Measurements from ENCODE around the gene EDAR. TPM values are rescaled to one million over a fixed set of nuclear protein-coding genes. Genes with fewer than 3 reads are reported as not detected.

The EDAR gene
- total and polyA plus RNA-seq, 5 donors from 2014 or later = 1.4 to 6.7 (median 3.2) TPM

DNA sequence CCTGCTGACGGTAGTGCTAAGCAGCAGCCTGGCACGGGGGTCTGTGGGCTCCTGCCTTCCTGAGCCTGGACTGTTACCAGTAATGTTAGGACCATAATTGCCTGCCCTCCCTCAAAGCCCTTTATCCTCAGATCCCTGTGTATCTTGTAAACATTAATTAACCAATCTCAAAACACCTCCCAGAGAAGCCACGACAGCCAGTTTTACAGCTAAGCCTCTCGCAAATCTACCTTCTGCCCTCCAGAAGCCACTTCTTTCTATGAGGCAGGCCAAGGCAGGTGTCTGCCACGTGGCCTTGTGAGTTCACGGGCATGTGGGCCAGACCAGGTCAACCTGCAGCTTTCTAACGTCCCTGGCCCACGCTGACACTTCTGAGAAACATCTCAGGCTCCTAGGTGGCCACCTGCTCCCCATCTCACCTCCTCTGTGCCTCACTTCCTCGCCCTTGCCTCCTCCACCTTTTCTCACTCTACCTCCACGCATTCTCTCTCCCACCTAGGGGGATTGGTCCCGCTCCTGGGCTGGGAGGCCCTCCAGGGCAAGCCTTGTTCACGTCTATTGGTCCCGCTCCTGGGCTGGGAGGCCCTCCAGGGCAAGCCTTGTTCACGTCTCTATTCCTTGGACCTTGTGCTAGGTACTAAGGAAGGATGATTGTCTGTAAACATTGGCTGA, 64.3 kb downstream of the EDAR start:
- Mint-ChIP-seq H3K9me3 (no peaks in the 10 kb centered on the region), H3K4me1 (peaks cover 0 to 14% (median 3%) of the 10 kb centered on the region in 4 donors), H3K27ac (peak overlapping the region in 1 of 3 donors; percentile 32), H3K36me3 (peaks cover 20% of the 10 kb centered on the region), H3K27me3 (no peaks in the 10 kb centered on the region), H3K4me3 (no peak overlapping the region)
- no peaks in the 10 kb centered on the region for H3K9me3 ChIP-seq (ENCODE audit: control insufficient read depth in 2 of 2, low read length in 2 of 2)
- H3K36me3 ChIP-seq (ENCODE audit: control insufficient read depth, insufficient read depth, low read length) = no peaks in the 10 kb centered on the region
- H3K27me3 ChIP-seq (ENCODE audit: control insufficient read depth, insufficient read depth, low read length) = no peaks in the 10 kb centered on the region
- ATAC-seq (ENCODE audit: low read depth in 2 of 2) (no peak), DNase-seq (no peak)
- H3K4me1 ChIP-seq (ENCODE audit: control insufficient read depth, insufficient read depth, low read length, poor library complexity, severe bottlenecking) = peaks cover 4% of the 10 kb centered on the region
- H3K27ac ChIP-seq (ENCODE audit: insufficient read depth, low read length, poor library complexity, severe bottlenecking) = no peak overlapping the region
- no peak overlapping the region for H3K4me3 ChIP-seq (ENCODE audit: low read depth, low read length)

DNA sequence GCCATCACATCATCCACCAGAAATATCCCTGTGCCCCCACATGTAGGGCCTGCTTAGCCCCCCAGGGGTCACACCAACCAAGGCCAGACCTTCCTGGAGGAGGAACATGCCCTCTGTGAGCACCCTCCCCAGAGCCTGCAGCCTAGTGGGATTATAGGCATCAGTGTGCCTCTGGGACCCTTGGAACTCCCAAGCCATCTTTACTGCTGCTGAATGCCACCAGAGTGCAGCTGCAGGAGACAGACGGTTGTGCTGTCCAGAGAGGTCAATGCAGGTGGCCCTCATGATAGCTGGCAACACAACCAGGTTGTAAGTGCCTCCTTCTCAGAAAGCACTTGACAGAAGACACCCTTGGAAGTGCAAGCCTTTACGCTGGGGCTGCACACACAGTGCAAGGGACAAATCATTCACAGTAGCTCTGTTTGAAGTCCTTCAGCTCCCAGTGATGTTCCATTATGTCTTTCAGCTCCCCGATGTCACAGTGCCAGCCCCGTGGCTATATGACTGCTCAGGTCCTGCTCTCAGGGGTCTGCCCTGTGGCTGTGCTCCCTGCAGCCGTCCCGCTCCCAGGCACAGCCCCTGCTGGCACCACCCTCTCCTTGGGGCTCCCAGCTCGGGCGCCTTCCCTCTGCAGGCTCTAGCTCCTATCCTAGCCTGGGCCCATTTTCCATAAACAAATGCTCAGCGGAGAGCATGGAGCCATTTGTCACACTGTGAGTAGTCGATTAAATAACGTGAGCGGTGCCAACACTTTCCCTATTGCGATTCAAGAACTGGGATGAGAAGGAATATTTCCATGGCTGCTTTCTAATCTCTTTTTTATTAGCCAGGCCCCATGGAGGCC, 65.1 kb downstream of the EDAR start:
- ATAC-seq (ENCODE audit: low read depth in 2 of 2) (no peak), DNase-seq (no peak)
- H3K4me3 ChIP-seq (ENCODE audit: low read depth, low read length) = no peak overlapping the region
- H3K36me3 ChIP-seq (ENCODE audit: control insufficient read depth, insufficient read depth, low read length) = no peaks in the 10 kb centered on the region
- H3K27me3 Mint-ChIP-seq = no peaks in the 10 kb centered on the region
- peaks cover 20% of the 10 kb centered on the region for H3K36me3 Mint-ChIP-seq
- peaks cover 4% of the 10 kb centered on the region for H3K4me1 ChIP-seq (ENCODE audit: control insufficient read depth, insufficient read depth, low read length, poor library complexity, severe bottlenecking)
- H3K27me3 ChIP-seq (ENCODE audit: control insufficient read depth, insufficient read depth, low read length) = no peaks in the 10 kb centered on the region
- peaks cover 0 to 11% (median 3%) of the 10 kb centered on the region in 4 donors for H3K4me1 Mint-ChIP-seq
- H3K9me3 ChIP-seq (ENCODE audit: control insufficient read depth in 2 of 2, low read length in 2 of 2) = no peaks in the 10 kb centered on the region
- peak overlapping the region in 2 of 3 donors; percentile 18 to 32 for H3K27ac Mint-ChIP-seq
- no peaks in the 10 kb centered on the region for H3K9me3 Mint-ChIP-seq
- H3K4me3 Mint-ChIP-seq = no peak overlapping the region
- H3K27ac ChIP-seq (ENCODE audit: insufficient read depth, low read length, poor library complexity, severe bottlenecking) = no peak overlapping the region

DNA sequence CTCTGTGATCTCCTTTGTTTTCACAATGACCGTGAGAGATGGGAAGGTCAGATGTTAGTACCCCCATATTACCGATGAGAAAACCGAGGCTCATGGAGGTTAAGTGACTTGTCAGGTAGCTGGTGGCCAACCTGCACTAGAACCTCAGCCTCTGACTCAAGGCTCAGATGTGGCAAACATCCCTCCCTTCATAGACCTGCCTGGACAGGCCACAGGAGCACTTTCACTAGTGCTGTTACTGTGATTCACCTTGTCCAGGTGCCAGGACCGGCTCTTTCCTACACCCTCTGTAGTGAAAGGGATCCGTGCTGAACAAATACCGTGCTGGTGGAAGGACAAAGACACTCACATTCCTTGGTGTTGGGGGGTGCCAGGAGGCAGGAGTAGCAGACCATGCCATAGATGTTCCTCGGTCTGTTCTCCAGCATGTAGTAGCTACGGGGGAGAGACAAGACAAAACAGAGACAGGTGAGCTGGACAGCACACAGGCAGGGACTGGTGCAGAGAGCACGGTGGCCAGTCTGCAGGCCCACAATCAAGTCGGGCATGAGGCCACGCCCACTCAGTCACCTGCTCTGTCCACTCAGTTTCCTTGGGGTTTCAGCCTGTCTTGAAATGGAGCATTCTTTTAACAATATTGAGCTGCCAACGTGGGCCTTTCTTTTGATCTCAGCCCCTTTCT, 65.9 kb downstream of the EDAR start:
- Histone ChIP-seq H3K36me3 (ENCODE audit: control insufficient read depth, insufficient read depth, low read length) (no peaks in the 10 kb centered on the region), H3K9me3 (ENCODE audit: control insufficient read depth in 2 of 2, low read length in 2 of 2) (no peaks in the 10 kb centered on the region), H3K4me1 (ENCODE audit: control insufficient read depth, insufficient read depth, low read length, poor library complexity, severe bottlenecking) (no peaks in the 10 kb centered on the region), H3K27me3 (ENCODE audit: control insufficient read depth, insufficient read depth, low read length) (no peaks in the 10 kb centered on the region), H3K4me3 (ENCODE audit: low read depth, low read length) (no peak overlapping the region), H3K27ac (ENCODE audit: insufficient read depth, low read length, poor library complexity, severe bottlenecking) (no peak overlapping the region)
- H3K4me3 Mint-ChIP-seq = no peak overlapping the region
- H3K36me3 Mint-ChIP-seq = peaks cover 17% of the 10 kb centered on the region
- no peaks in the 10 kb centered on the region for H3K27me3 Mint-ChIP-seq
- peaks cover 0 to 9% (median 0%) of the 10 kb centered on the region in 4 donors for H3K4me1 Mint-ChIP-seq
- no peak for DNase-seq
- H3K27ac Mint-ChIP-seq = peak overlapping the region in 2 of 3 donors; percentile 18 to 69
- no peak for ATAC-seq (ENCODE audit: low read depth in 2 of 2)
- no peaks in the 10 kb centered on the region for H3K9me3 Mint-ChIP-seq

DNA sequence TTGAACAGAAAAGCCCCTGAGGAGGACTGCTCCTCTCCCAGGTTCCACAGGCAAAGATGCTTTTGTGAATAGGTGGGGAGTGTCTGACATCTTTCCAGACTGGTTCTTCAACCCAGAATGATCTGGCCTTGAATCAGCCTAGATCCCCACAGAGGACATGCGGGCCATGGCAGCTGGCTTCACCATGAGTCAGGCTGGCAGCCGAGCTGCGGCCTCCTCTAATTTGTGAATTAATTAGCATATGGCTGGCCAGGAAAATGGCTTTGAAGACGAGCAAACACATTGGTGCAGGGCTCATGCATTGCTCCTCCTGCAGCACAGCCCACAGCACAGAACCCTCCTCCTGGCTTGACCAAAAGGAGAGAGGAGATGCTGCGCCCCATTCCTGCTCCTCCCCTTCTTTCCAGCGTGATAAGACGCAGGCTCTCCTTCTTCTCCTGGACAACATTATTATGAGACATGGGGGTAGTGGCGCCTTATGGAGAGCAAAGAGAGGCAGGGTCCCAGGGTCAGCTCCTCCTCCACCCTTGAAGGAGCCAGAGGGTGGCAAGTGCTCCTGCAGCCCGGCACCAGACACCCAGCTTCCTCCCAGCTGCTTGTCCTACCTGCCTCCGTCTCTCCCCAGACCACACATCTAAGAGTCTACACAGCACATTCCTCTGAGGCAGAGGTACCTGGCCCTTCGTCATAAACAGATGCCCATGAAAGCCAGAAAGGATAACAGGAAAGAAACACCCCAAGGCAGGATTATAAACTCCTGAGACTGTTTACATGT, 66.7 kb downstream of the EDAR start:
- H3K27me3 Mint-ChIP-seq = no peaks in the 10 kb centered on the region
- no peak overlapping the region for H3K4me3 ChIP-seq (ENCODE audit: low read depth, low read length)
- H3K27ac Mint-ChIP-seq = peak overlapping the region in 1 of 3 donors; percentile 18
- ATAC-seq (ENCODE audit: low read depth in 2 of 2) (no peak), DNase-seq (no peak)
- H3K4me1 ChIP-seq (ENCODE audit: control insufficient read depth, insufficient read depth, low read length, poor library complexity, severe bottlenecking) = no peaks in the 10 kb centered on the region
- no peak overlapping the region for H3K27ac ChIP-seq (ENCODE audit: insufficient read depth, low read length, poor library complexity, severe bottlenecking)
- no peaks in the 10 kb centered on the region for H3K36me3 ChIP-seq (ENCODE audit: control insufficient read depth, insufficient read depth, low read length)
- H3K27me3 ChIP-seq (ENCODE audit: control insufficient read depth, insufficient read depth, low read length) = no peaks in the 10 kb centered on the region
- H3K4me1 Mint-ChIP-seq = peaks cover 0 to 3% (median 0%) of the 10 kb centered on the region in 4 donors
- H3K9me3 Mint-ChIP-seq = no peaks in the 10 kb centered on the region
- no peaks in the 10 kb centered on the region for H3K9me3 ChIP-seq (ENCODE audit: control insufficient read depth in 2 of 2, low read length in 2 of 2)
- H3K4me3 Mint-ChIP-seq = no peak overlapping the region
- H3K36me3 Mint-ChIP-seq = peaks cover 19% of the 10 kb centered on the region

DNA sequence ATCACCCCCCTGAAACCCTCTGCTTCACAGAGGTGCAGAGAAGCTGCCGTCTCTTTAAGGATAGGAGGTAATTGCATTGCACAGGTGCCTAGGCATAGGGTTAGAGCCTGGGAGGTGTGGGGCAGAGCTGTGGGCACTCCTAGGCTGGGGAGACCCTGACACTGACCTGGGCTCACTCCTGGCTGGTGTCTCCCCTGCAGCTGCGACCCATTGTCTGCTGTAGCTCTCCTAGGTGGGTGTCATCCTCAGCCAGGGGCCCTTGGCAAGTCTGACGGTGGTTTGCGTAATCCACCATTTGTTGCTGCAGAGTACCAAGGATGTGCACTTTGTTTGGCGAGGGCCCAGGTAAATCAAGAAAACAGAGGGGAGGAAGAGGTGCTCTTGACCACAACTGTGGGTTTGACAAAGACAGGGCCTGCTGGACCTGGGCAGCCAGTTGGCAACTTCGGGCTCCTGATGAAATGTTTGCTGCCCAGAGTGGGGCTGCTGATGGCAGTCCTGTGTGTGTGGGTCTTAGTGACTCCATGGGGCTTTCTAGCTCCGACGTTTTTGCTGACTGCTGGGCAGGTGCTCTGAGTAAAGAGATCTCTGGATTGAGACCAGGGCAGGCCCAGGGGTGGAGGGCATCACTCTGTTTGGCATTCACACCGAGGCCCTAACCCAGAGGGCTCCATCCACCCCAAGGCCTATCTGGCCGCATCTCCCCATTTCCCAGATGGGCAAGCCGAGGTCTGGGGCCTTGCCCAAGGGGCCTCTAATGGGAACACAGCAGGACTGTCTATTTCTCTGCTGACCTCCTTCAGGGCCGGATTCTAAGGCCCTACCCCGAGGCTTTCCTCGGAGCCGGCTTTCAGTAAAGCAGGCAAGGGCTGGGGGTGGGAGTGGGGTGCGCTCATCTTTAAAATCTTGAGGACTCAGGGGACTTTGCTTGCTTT, 67.7 kb downstream of the EDAR start:
- H3K27ac Mint-ChIP-seq = no peak overlapping the region
- no peak overlapping the region for H3K4me3 ChIP-seq (ENCODE audit: low read depth, low read length)
- H3K9me3 Mint-ChIP-seq = no peaks in the 10 kb centered on the region
- H3K4me1 ChIP-seq (ENCODE audit: control insufficient read depth, insufficient read depth, low read length, poor library complexity, severe bottlenecking) = no peaks in the 10 kb centered on the region
- H3K4me1 Mint-ChIP-seq = peaks cover 0 to 6% (median 0%) of the 10 kb centered on the region in 4 donors
- peaks cover 21% of the 10 kb centered on the region for H3K36me3 Mint-ChIP-seq
- H3K27me3 Mint-ChIP-seq = no peaks in the 10 kb centered on the region
- DNase-seq (no peak), ATAC-seq (ENCODE audit: low read depth in 2 of 2) (no peak)
- H3K27ac ChIP-seq (ENCODE audit: insufficient read depth, low read length, poor library complexity, severe bottlenecking) = no peak overlapping the region
- H3K9me3 ChIP-seq (ENCODE audit: control insufficient read depth in 2 of 2, low read length in 2 of 2) = no peaks in the 10 kb centered on the region
- no peak overlapping the region for H3K4me3 Mint-ChIP-seq
- no peaks in the 10 kb centered on the region for H3K27me3 ChIP-seq (ENCODE audit: control insufficient read depth, insufficient read depth, low read length)
- H3K36me3 ChIP-seq (ENCODE audit: control insufficient read depth, insufficient read depth, low read length) = no peaks in the 10 kb centered on the region

DNA sequence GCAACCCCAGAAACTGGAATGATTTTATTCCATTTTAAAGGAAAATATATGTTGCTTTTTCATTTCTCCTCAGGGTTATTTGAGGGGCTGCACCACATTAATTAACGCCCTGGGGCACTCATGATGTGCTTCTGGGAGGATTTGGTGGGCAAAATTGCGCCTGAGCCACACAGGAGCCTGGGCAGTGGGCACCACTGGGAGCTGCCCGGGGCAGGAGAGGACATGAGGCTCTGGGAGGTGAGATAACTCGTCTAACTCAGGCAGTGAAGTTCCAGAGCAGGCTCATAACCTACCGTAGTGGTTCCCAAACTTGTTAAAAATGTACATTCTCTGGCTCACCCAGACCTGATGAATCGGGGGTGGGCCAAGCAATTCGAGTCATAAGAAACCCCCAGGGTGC, 68.3 kb downstream of the EDAR start:
- no peak for DNase-seq

More for the DNA sequence above, 68.3 kb downstream of the EDAR start:
- H3K27ac ChIP-seq (ENCODE audit: insufficient read depth, low read length, poor library complexity, severe bottlenecking) = no peak overlapping the region
- no peak overlapping the region for H3K4me3 ChIP-seq (ENCODE audit: low read depth, low read length)
- H3K9me3 ChIP-seq (ENCODE audit: control insufficient read depth in 2 of 2, low read length in 2 of 2) = no peaks in the 10 kb centered on the region
- H3K4me1 Mint-ChIP-seq = peaks cover 0 to 6% (median 0%) of the 10 kb centered on the region in 4 donors
- no peak overlapping the region for H3K27ac Mint-ChIP-seq
- no peaks in the 10 kb centered on the region for H3K27me3 ChIP-seq (ENCODE audit: control insufficient read depth, insufficient read depth, low read length)
- H3K4me3 Mint-ChIP-seq = no peak overlapping the region
- H3K36me3 Mint-ChIP-seq = peaks cover 21% of the 10 kb centered on the region
- ATAC-seq (ENCODE audit: low read depth in 2 of 2) = no peak
- no peaks in the 10 kb centered on the region for H3K9me3 Mint-ChIP-seq
- H3K27me3 Mint-ChIP-seq = no peaks in the 10 kb centered on the region
- no peaks in the 10 kb centered on the region for H3K4me1 ChIP-seq (ENCODE audit: control insufficient read depth, insufficient read depth, low read length, poor library complexity, severe bottlenecking)
- H3K36me3 ChIP-seq (ENCODE audit: control insufficient read depth, insufficient read depth, low read length) = no peaks in the 10 kb centered on the region
